Measurements from ENCODE around the gene SEPTIN3.

The SEPTIN3 gene

GRCh38 chr22:41976070-41976901, 7.0 kb downstream of the SEPTIN3 start:
- no peak for DNase-seq

GRCh38 chr22:41976961-41977566, 7.8 kb downstream of the SEPTIN3 start:
- DNase-seq = no peak

- DNase-seq = no peak
Measured at GRCh38 chr22:41978732-41979131, 9.5 kb downstream of the SEPTIN3 start.

GRCh38 chr22:41979423-41980250, 10.4 kb downstream of the SEPTIN3 start:
- no peak for DNase-seq

- no peak for DNase-seq
Measured at GRCh38 chr22:41982865-41983264, 13.6 kb downstream of the SEPTIN3 start.

GRCh38 chr22:41983513-41984405, 14.5 kb downstream of the SEPTIN3 start:
- DNase-seq = no peak

- DNase-seq = no peak
Measured at GRCh38 chr22:41987276-41987675, 18.0 kb downstream of the SEPTIN3 start.

- DNase-seq = no peak
Measured at GRCh38 chr22:41989246-41989645, 20.0 kb downstream of the SEPTIN3 start.

- no peak for DNase-seq
Measured at GRCh38 chr22:41991111-41991510, 21.9 kb downstream of the SEPTIN3 start.

- no peak for DNase-seq
Measured at GRCh38 chr22:41992496-41992895, 23.3 kb downstream of the SEPTIN3 start.

- no peak for DNase-seq
Measured at GRCh38 chr22:41995211-41995610, 26.0 kb downstream of the SEPTIN3 start.

- DNase-seq = no peak
Measured at GRCh38 chr22:41996826-41997225, 27.6 kb downstream of the SEPTIN3 start.

GRCh38 chr22:41998361-41999261, 29.4 kb downstream of the SEPTIN3 start, which contains the start of gene WBP2NL:
TSS of gene WBP2NL (plus strand) at chr22:41998788. CDS start at chr22:41998819, 31 bp downstream.
- no peak for DNase-seq

GRCh38 chr22:42000466-42000865, 31.2 kb downstream of the SEPTIN3 start:
- DNase-seq = no peak

- no peak for DNase-seq
Measured at GRCh38 chr22:42001121-42001520, 31.9 kb downstream of the SEPTIN3 start.

- no peak for DNase-seq
Measured at GRCh38 chr22:42001706-42002105, 32.5 kb downstream of the SEPTIN3 start.

GRCh38 chr22:42007922-42008321, 38.7 kb downstream of the SEPTIN3 start:
- no peak for DNase-seq

- no peak for DNase-seq
Measured at GRCh38 chr22:42010778-42011177, 41.5 kb downstream of the SEPTIN3 start.

GRCh38 chr22:42013385-42013784, 44.1 kb downstream of the SEPTIN3 start:
- DNase-seq = no peak

- DNase-seq = no peak
Measured at GRCh38 chr22:42016111-42016510, 46.9 kb downstream of the SEPTIN3 start.

- no peak for DNase-seq
Measured at GRCh38 chr22:42018224-42018623, 49.0 kb downstream of the SEPTIN3 start.
